ENCODE measurements around the gene NCOA7.
A peak's percentile ranks its signal among the peaks of the same experiment; 100 is the strongest.
"Not testable (repeated sequence)": the region's sequence is repeated elsewhere in the genome, so short reads cannot be mapped to it uniquely, and the experiment has no call there.

The NCOA7 gene

DNA sequence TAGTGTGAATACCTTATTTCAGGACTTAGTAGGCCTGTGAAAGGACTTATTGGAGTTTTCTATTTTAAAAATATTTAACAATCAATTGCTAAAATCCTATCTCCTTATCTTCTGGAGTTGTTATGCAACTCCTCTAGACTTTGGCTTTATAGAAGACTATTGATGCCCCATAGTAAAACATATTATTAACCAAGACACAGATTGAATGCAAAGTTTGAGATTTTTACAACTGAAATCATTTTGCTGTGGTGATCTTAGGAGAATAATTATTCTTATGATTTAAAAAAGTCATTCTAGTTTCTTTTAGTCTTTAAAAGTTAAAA lies 36.9 kb upstream of the NCOA7 start:
- DNase-seq (ENCODE audit: insufficient read length, low spot score) = no peak
- no peak for FAIRE-seq

GRCh38 chr6:125754566-125754965 lies 36.2 kb upstream of the NCOA7 start:
- no peak for DNase-seq (ENCODE audit: insufficient read length, low spot score)
- no peak for FAIRE-seq

- FAIRE-seq (no peak), DNase-seq (ENCODE audit: insufficient read length, low spot score) (no peak)
Observed at GRCh38 chr6:125759184-125759902, 31.4 kb upstream of the NCOA7 start.

DNA sequence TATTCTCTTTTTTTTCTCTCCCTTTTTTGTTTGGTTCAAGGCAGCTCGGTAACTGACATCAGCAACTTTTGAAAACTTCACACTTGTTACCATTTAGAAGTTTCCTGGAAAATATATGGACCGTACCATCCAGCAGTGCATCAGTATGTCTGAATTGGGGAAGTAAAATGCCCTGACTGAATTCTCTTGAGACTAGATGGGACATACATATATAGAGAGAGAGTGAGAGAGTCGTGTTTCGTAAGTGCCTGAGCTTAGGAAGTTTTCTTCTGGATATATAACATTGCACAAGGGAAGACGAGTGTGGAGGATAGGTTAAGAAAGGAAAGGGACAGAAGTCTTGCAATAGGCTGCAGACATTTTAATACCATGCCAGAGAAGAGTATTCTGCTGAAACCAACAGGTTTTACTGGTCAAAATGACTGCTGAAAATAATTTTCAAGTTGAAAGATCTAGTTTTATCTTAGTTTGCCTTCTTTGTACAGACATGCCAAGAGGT lies 30.8 kb upstream of the NCOA7 start:
- DNase-seq (ENCODE audit: insufficient read length, low spot score) (no peak), FAIRE-seq (no peak)

- DNase-seq (ENCODE audit: insufficient read length, low spot score) (no peak), FAIRE-seq (no peak)
Observed at GRCh38 chr6:125764121-125764671, 26.6 kb upstream of the NCOA7 start.

DNA sequence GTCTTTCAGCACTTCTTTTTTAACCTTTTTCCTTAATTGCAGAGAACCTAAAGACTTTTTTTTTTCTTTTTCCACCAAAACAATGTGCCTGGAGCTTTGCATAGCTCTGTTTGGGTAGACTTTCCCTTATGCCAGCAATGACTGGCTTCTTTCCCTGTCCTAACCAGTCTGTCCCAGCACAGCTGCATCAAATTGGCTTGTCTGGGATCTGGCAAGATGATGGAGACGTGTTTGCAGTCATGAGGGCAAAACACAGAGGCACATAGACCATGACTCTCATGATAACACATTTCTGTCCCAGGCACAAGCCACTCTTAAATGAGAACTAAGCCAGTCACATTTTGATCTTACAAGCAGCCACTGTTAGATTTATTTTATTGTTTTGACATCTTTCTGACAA lies 24.8 kb upstream of the NCOA7 start:
- no peak for FAIRE-seq
- no peak for DNase-seq (ENCODE audit: insufficient read length, low spot score)

DNA sequence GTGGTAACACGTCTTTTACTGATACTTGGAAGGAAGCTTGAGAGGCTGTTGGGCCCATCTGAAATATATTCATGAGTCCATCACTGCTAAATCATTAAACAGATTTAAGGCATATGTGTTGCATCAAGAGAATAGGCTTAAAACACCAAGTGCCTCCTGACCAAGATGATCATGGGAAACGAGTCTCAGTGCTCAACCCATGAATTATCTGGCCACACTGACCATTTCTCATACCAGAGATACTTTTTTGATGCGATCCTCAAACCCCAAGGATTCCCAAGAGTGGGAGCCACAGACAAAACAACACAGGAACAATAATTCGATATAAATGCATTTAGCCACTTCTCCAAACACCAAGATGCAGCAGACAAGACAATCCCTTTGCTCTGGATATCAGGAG lies 24.1 kb upstream of the NCOA7 start:
- DNase-seq (ENCODE audit: insufficient read length, low spot score) = no peak
- FAIRE-seq = no peak

- DNase-seq (ENCODE audit: insufficient read length, low spot score) (no peak), FAIRE-seq (no peak)
Observed at GRCh38 chr6:125769147-125769783, 21.5 kb upstream of the NCOA7 start.

GRCh38 chr6:125773387-125774341 lies 17.1 kb upstream of the NCOA7 start:
- DNase-seq (ENCODE audit: insufficient read length, low spot score) (no peak), FAIRE-seq (no peak)

DNA sequence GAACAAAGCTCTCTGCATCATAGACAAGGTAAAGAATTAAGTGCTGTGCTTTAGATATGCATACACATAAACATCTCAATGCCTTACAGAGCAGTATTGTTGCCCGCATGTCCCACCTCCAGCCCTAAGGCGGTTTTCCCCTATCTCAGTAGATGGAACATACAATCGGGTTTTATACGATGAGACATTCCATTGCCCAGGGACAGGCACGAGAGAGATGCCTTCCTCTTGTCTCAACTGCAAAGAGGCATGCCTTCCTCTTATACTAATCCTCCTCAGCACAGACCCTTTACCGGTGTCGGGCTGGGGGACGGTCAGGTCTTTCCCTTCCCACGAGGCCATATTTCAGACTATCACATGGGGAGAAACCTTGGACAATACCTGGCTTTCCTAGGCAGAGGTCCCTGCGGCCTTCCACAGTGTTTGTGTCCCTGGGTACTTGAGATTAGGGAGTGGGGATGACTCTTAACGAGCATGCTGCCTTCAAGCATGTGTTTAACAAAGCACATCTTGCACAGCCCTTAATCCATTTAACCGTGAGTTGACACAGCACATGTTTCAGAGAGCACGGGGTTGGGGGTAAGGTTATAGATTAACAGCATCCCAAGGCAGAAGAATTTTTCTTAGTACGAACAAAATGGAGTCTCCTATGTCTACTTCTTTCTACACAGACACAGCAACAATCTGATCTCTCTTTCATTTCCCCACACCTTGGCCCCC lies 14.5 kb upstream of the NCOA7 start:
- not testable (repeated sequence) for FAIRE-seq; DNase-seq (ENCODE audit: insufficient read length, low spot score)

- DNase-seq (ENCODE audit: insufficient read length, low spot score) (peak; percentile 61), FAIRE-seq (peak; percentile 93)
Observed at GRCh38 chr6:125779924-125780539, 10.7 kb upstream of the NCOA7 start.

DNA sequence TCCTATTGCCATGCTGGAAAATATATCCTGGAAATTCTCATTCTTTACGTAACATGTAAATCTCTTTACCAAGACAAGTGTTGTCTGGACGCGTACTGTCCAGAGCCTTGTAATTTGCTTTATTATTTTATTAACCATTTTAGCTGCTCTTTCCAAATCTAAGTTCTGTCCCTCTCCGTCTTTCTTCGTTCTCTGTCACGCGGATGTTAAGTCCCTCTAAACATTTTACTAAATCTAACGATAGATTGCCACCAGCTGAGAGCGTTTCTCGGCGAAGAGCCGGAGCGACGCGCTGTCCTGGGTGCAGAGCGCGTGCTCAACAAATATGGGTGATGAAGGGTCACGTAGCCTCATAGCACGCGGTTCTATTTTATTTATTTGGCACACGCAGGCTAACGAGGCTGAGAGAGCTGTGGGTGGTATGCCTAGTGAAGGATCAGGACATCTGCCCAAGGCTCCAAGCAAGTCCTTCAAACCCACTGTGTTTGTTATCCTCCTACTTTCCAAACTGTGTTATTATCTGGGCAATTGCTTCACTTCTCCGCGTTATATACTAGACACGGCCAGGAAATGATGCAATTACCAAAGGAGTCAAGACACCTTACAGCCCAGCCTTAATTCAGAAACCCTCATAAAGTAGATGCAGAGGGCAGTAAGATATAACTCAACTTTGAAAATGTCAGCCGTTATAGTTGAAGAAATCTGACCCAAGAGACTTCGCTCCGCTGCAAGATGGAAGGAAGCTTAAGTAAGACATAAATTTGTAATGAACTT lies 10.0 kb upstream of the NCOA7 start:
- FAIRE-seq (no peak), DNase-seq (ENCODE audit: insufficient read length, low spot score) (no peak)

DNA sequence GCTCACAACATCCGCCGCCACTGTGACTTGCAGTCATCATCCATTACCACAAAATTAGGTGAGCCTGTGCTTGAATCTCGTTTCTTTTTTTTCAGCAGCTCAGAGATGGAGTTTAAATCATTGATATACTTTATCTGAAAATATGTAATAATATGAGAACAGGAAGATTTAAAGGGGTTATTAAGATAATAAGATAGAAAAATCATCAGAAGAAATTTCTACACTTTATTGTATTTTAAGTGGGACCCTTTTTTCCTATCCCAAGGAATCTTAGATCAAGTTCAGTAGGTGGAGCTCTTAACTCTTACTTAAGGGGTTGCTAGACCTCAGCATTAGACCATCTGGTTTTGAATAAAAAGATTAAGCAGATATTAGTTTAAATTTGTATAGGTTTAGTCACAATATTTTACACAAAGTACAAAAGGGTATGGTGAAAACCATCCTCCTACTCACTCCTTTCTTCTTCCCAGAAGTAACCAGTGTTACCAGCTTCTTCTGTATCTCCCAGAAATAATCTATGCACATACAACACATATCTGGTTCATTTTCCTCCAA lies 9.4 kb upstream of the NCOA7 start:
- DNase-seq (ENCODE audit: insufficient read length, low spot score) (no peak), FAIRE-seq (peak; percentile 33)

- DNase-seq (ENCODE audit: insufficient read length, low spot score) (no peak), FAIRE-seq (no peak)
Observed at GRCh38 chr6:125784365-125784764, 6.4 kb upstream of the NCOA7 start.

DNA sequence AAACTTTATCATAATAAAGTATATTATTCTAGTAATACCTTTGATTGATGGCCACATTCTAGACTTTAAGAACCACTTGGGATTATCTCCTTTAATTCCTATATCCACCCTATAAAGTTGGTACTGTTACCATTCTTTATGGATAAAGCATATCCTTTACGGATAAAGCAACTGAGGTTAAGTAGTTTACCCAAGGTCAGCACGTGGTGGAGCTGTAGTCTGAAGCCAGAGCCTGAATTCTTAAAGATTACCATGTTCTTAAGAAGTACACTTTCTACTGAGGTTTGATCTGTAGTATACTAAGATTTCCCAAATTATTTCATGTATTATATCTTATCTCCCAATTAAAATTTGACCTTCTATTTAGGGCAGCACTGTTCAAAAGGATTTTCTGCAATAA lies 3.0 kb upstream of the NCOA7 start:
- no peak for DNase-seq (ENCODE audit: insufficient read length, low spot score)
- no peak for FAIRE-seq

GRCh38 chr6:125789167-125789566 lies 1.6 kb upstream of the NCOA7 start:
- DNase-seq (ENCODE audit: insufficient read length, low spot score) (no peak), FAIRE-seq (no peak)

DNA sequence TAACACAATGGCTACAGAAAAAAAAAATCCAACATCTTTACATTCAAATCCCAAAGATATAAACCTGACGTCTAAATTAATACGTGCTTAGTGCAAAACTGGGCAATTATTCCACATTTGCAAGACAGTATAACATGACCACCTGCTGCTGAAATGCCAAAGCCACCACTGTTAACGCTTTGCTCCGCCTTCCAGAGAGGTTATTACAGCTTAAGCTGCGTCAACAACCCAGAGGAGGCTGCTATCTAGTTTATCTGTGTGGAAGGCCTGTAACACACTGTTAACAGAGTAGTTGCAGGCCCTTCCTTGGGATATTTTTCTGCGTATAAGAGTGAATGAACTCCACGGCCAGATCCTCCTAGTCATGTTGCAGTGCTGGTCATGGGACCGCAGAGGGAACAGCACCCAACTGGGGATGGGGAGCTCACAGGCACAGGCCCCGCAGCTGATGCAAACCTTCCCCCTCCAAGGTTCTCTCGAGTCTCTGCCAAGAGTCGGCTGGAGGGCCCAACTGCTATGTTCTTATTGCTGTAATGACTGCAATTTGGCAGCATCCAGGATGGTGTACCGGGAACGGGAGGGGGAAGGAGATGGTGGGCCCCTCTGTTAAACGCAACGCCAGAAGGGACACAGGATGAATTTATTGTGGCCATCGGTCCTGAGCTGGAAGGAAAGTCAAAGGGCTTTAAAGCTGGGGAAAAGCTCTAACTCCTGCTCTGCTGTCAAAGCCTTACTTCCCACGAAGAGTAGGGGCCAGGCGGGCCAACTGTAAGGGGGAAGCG lies 993 bp upstream of the NCOA7 start:
- FAIRE-seq = peak; percentile 94

DNA sequence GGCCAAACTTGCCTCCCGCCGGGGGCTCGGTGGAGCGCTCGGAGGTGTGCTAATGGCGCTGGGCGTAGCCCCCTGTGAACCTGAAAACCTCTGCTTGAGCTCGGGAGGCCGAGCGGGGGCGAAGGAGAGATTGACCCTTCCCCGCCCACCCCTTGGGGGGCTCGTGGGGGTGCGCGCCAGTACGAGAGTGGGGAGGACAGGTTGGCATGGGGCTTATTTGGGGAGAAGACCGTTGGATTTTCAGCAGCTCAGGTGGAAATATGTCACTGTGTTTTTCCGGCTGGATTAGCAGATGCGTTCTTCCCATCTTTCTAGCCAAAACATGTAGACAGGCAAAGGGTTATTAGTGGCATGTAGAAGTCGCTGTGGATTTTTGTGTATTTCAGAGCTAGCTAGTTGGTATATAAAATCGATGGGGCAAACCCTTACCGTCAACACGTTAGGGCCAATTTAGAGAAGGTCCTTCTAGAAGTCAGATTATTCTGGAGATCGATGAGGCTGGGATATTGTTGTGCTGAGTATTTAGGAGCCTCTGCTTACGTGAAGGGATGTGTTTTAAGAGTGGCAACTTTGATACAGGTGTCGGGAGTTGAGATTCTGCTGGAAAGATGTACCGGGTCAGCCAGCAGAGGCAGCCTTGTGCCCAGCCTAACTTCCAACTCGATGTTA lies 525 bp downstream of the NCOA7 start:
- DNase-seq (ENCODE audit: insufficient read length, low spot score) = no peak
- peak; percentile 94 for FAIRE-seq

More for the DNA sequence above, 993 bp upstream of the NCOA7 start:
- no peak for DNase-seq (ENCODE audit: insufficient read length, low spot score)
